Measurements from ENCODE around the gene GPATCH4.
"Not testable (repeated sequence)": the region's sequence is repeated elsewhere in the genome, so short reads cannot be mapped to it uniquely, and the experiment has no call there.

GPATCH4 gene

GRCh38 chr1:156627313-156627880, 26.1 kb upstream of the GPATCH4 start:
- no peak for DNase-seq (ENCODE audit: low read depth in 3 of 3, low spot score in 1 of 3)

GRCh38 chr1:156626079-156626438, 24.8 kb upstream of the GPATCH4 start:
- no peak for DNase-seq (ENCODE audit: low read depth in 3 of 3, low spot score in 1 of 3)

GRCh38 chr1:156625436-156626078, 24.3 kb upstream of the GPATCH4 start:
- DNase-seq (ENCODE audit: low read depth in 3 of 3, low spot score in 1 of 3): peak; percentile 25 to 64 (median 47)

GRCh38 chr1:156624814-156625435, 23.6 kb upstream of the GPATCH4 start:
- no peak for DNase-seq (ENCODE audit: low read depth in 3 of 3, low spot score in 1 of 3)

GRCh38 chr1:156623946-156624813, 22.9 kb upstream of the GPATCH4 start:
- no peak for DNase-seq (ENCODE audit: low read depth in 3 of 3, low spot score in 1 of 3)

- DNase-seq (ENCODE audit: low read depth in 3 of 3, low spot score in 1 of 3): no peak
Measured at GRCh38 chr1:156622581-156623297, 21.5 kb upstream of the GPATCH4 start.

GRCh38 chr1:156619582-156619955, 18.3 kb upstream of the GPATCH4 start:
- DNase-seq (ENCODE audit: low read depth in 3 of 3, low spot score in 1 of 3): no peak

GRCh38 chr1:156618853-156619581, 17.7 kb upstream of the GPATCH4 start, which contains the start of gene HAPLN2:
Gene HAPLN2 (plus strand): TSS chr1:156619415. CDS start chr1:156623491, 4,076 bp downstream.
- DNase-seq (ENCODE audit: low read depth in 3 of 3, low spot score in 1 of 3): no peak

- no peak for DNase-seq (ENCODE audit: low read depth in 3 of 3, low spot score in 1 of 3)
Measured at GRCh38 chr1:156616463-156616862, 15.2 kb upstream of the GPATCH4 start.

GRCh38 chr1:156615946-156616345, 14.7 kb upstream of the GPATCH4 start:
- DNase-seq (ENCODE audit: low read depth in 3 of 3, low spot score in 1 of 3): no peak

GRCh38 chr1:156612666-156613065, 11.4 kb upstream of the GPATCH4 start:
- no peak for DNase-seq (ENCODE audit: low read depth in 3 of 3, low spot score in 1 of 3)

GRCh38 chr1:156610072-156610471, 8.8 kb upstream of the GPATCH4 start:
- DNase-seq (ENCODE audit: low read depth in 3 of 3, low spot score in 1 of 3): not testable (repeated sequence)

- DNase-seq (ENCODE audit: low read depth in 3 of 3, low spot score in 1 of 3): no peak
Measured at GRCh38 chr1:156608981-156609380, 7.7 kb upstream of the GPATCH4 start.

GRCh38 chr1:156608036-156608674, 6.9 kb upstream of the GPATCH4 start:
- peak in 1 of 3 donors; percentile 42 for DNase-seq (ENCODE audit: low read depth in 3 of 3, low spot score in 1 of 3)

- DNase-seq (ENCODE audit: low read depth in 3 of 3, low spot score in 1 of 3): not testable (repeated sequence)
Measured at GRCh38 chr1:156607344-156607743, 6.1 kb upstream of the GPATCH4 start.

GRCh38 chr1:156602557-156602993, 1.3 kb upstream of the GPATCH4 start:
- DNase-seq (ENCODE audit: low read depth in 3 of 3, low spot score in 1 of 3): no peak

- DNase-seq (ENCODE audit: low read depth in 3 of 3, low spot score in 1 of 3): no peak
Measured at GRCh38 chr1:156601892-156602291, 613 bp upstream of the GPATCH4 start.

GRCh38 chr1:156600733-156601121, 552 bp downstream of the GPATCH4 start:
- DNase-seq (ENCODE audit: low read depth in 3 of 3, low spot score in 1 of 3): no peak

- no peak for DNase-seq (ENCODE audit: low read depth in 3 of 3, low spot score in 1 of 3)
Measured at GRCh38 chr1:156599811-156600210, 1.5 kb downstream of the GPATCH4 start.

Measured in stimulated activated CD4-positive, alpha-beta T cell treated with anti-CD3 and anti-CD28 coated beads, TNF-alpha, amount 100 ng/mL, for 1 hour (primary cell).